Body of pancreas (tissue), 4 donors: ENCODE measurements around the gene ATP5IF1. TPM values are rescaled to one million over a fixed set of nuclear protein-coding genes. Genes with fewer than 3 reads are reported as not detected.
A peak's percentile ranks its signal among the peaks of the same experiment; 100 is the strongest.

Experiments
- ATAC-seq: fragments of 150-250 bp; one replicate; pipeline ENCODE4 v1.9.1; 2016
- DNase-seq, 4 donors: peaks; one replicate each; pipeline ENCODE4 v3.0.0-alpha.2; 2019
- H3K27ac ChIP-seq, 4 donors: fragments of 200-600 bp; sonication (generic); 1 replicate in 3 of 4; 2 replicates in 1 of 4; pipeline versions ENCODE4 v1.5.1 to v1.6.1; 2016 to 2019; ENCODE audit warnings: mild to moderate bottlenecking in 1 of 4, mixed read lengths in 1 of 4, moderate library complexity in 1 of 4
- H3K27me3 ChIP-seq, 2 donors: fragments of 200-600 bp; sonication (generic); one replicate each; pipeline ENCODE4 v1.6.0; 2016; ENCODE audit warnings: mild to moderate bottlenecking in 1 of 2
- H3K36me3 ChIP-seq, 2 donors: fragments of 200-600 bp; sonication (generic); replicated peaks in 1 of 2; 2 replicates each; pipeline ENCODE4 v1.5.1; 2016; ENCODE audit warnings: low read depth in 2 of 2; ENCODE audit not compliant: insufficient read depth in 1 of 2
- H3K4me1 ChIP-seq: fragments of 200-600 bp; sonication (generic); one replicate; pipeline ENCODE4 v1.6.0; 2016
- H3K4me3 ChIP-seq, 2 donors: fragments of 200-600 bp; sonication (generic); 1 replicate in 1 of 2; 2 replicates in 1 of 2; pipeline ENCODE4 v1.5.1; 2016 to 2019
- H3K9me3 ChIP-seq, 3 donors: fragments of 200-600 bp; sonication (generic); 1 replicate in 2 of 3; 2 replicates in 1 of 3; pipeline ENCODE4 v1.5.1; 2016
- POLR2A ChIP-seq, 3 donors: fragments of 450-650 bp; IDR thresholded peaks; one replicate each; pipeline ENCODE4 v1.6.1; 2016; ENCODE audit warnings: antibody characterized with exemption in 3 of 3, mild to moderate bottlenecking in 2 of 3
- WGBS, 2 donors: methylation state at CpG; one replicate each; pipeline ENCODE4 v1.1.5; 2017; 5-methylcytosine and 5-hydroxymethylcytosine counted together
- intact Hi-C: fragments of 100-400 bp; cut with DNase I; formaldehyde crosslinking; loops from one replicate; pipeline ENCODE4 v1.15.1; 2023
- total RNA-seq, 2 donors: library from RNA; depleted of rRNA; stranded (reverse); fragments of >200 nt; gene quantifications; one replicate each; pipeline ENCODE4 v1.1.0, GENCODE V29; 2016
- TF ChIP-seq, protein P1 (sequence below), 7 experiments: fragments of 450-650 bp in 4 of 7; fragments of 200-600 bp in 3 of 7; sonication (generic) in 3 of 7; IDR thresholded peaks; one replicate each; pipeline ENCODE4 v1.5.1; 2016 to 2019; ENCODE audit warnings: antibody characterized with exemption in 7 of 7

The ATP5IF1 gene
- total RNA-seq, 2 donors from 2014 or later: 62.0 to 93.4 TPM

DNA sequence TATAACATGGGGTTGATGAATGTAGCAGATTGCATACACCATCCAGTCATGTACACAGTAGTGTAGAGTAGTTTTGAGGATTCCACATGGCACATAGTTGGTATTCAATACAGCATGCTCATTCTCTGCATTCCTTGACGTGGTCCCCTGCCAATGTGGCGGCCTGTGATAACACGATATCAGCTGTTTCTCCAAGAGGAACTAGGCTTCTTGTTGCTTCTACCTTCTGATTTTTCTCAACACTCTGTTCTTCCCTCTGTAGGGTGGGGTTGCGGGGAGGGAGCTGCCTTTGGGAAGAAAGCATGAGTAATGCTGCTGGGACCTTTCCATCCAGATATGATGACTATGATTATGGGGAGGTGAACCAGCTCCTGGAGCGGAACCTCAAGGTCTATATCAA, 42.8 kb downstream of the ATP5IF1 start:
- Histone ChIP-seq H3K36me3 (peaks cover 7 to 24% of the 10 kb centered on the region in 2 donors), H3K4me3 (no peak overlapping the region), H3K9me3 (no peaks in the 10 kb centered on the region), H3K27me3 (no peaks in the 10 kb centered on the region), H3K27ac (no peak overlapping the region), H3K4me1 (no peaks in the 10 kb centered on the region)
- ATAC-seq: no peak
- WGBS, 2 donors: 85 to 90% methylated on average over 5 of the region's 5 CpGs
- TF ChIP-seq POLR2A (IDR thresholded peaks at IDR 0.05): no peak
- TF ChIP-seq, protein P1, sequence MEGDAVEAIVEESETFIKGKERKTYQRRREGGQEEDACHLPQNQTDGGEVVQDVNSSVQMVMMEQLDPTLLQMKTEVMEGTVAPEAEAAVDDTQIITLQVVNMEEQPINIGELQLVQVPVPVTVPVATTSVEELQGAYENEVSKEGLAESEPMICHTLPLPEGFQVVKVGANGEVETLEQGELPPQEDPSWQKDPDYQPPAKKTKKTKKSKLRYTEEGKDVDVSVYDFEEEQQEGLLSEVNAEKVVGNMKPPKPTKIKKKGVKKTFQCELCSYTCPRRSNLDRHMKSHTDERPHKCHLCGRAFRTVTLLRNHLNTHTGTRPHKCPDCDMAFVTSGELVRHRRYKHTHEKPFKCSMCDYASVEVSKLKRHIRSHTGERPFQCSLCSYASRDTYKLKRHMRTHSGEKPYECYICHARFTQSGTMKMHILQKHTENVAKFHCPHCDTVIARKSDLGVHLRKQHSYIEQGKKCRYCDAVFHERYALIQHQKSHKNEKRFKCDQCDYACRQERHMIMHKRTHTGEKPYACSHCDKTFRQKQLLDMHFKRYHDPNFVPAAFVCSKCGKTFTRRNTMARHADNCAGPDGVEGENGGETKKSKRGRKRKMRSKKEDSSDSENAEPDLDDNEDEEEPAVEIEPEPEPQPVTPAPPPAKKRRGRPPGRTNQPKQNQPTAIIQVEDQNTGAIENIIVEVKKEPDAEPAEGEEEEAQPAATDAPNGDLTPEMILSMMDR (IDR thresholded peaks at IDR 0.05): no peak
- DNase-seq: no peak
- intact Hi-C loops: no loop called here

DNA sequence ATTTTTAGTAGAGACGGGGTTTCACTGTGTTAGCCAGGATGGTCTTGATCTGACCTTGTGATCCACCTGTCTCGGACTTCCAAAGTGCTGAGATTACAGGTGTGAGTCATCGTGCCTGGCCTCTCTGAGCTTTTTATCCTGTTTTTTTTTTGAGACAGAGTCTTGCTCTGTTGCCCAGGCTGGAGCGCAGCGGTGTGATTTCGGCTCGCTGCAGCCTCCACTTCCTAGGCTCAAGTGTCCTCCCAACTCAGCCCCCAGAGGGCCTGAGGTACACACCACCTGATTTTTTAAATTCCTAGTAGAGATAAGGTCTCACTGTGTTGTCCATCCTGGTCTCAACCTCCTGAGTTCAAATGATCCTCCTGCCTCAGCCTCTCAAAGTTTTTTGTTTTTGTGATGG, 43.8 kb downstream of the ATP5IF1 start:
- TF ChIP-seq POLR2A (IDR thresholded peaks at IDR 0.05): no peak
- TF ChIP-seq, protein P1 (IDR thresholded peaks at IDR 0.05): no peak
- H3K27me3 ChIP-seq: no peaks in the 10 kb centered on the region
- no peaks in the 10 kb centered on the region for H3K4me1 ChIP-seq
- 91 to 97% methylated on average over 6 to 7 of the region's 7 CpGs for WGBS, 2 donors
- no peak overlapping the region for H3K27ac ChIP-seq
- no peak for ATAC-seq
- peaks cover 7 to 21% of the 10 kb centered on the region in 2 donors for H3K36me3 ChIP-seq
- H3K4me3 ChIP-seq: no peak overlapping the region
- H3K9me3 ChIP-seq: no peaks in the 10 kb centered on the region
- intact Hi-C loops: no loop called here
- no peak for DNase-seq

DNA sequence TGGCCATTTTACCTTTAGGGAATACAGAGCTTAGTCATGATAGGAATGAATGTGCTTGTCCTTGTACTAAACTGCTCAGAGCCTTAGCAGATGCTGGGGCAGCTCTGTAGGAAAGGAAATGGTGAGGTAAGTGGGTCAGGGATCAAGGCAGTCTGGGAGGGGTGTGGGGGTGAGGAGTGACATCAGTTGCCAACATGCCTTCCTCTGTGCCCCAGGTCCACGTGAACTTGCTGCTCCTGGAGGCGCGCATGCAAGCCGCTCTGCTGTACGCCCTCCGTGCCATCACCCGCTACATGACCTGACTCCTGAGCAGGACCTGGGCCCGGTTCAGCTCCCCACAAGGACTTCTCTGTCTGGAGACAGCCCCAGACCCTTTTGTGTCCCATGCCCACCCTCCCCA, 44.6 kb downstream of the ATP5IF1 start:
- H3K27me3 ChIP-seq: no peaks in the 10 kb centered on the region
- H3K4me3 ChIP-seq: no peak overlapping the region
- ATAC-seq (no peak), DNase-seq (no peak)
- peak overlapping the region in 1 of 4 donors; percentile 31 for H3K27ac ChIP-seq
- TF ChIP-seq, protein P1 (IDR thresholded peaks at IDR 0.05): no peak
- TF ChIP-seq POLR2A (IDR thresholded peaks at IDR 0.05): no peak
- intact Hi-C loops: no loop called here
- H3K36me3 ChIP-seq: peaks cover 7 to 18% of the 10 kb centered on the region in 2 donors
- H3K9me3 ChIP-seq: no peaks in the 10 kb centered on the region
- no peaks in the 10 kb centered on the region for H3K4me1 ChIP-seq
- WGBS, 2 donors: 93 to 97% methylated on average over 8 of the region's 8 CpGs

DNA sequence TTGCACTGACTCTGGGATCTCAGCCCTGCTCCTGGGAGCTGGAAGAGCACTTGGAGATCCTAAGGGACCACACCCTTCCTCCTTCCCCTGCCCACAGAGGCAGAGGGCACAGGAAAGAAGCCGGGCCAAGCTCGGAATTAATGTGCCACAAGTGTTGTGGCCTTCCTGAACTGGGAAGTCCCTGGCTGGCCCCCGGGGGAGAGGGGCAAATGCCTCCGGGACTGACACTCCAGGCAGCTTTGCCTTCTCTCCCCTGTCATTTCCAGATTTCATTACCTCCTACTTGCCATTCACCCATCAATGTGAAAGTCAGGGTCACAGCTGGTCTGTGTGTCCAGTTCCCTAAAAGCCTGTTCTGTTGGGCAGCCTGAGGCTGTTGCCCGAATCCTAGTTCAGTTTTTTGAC, 45.1 kb downstream of the ATP5IF1 start:
- H3K27ac ChIP-seq: peak overlapping the region in 1 of 4 donors; percentile 31
- no peaks in the 10 kb centered on the region for H3K27me3 ChIP-seq
- WGBS, 2 donors: 84 to 88% methylated on average over 1 to 5 of the region's 5 CpGs
- no peaks in the 10 kb centered on the region for H3K4me1 ChIP-seq
- DNase-seq (no peak), ATAC-seq (no peak)
- peaks cover 7 to 18% of the 10 kb centered on the region in 2 donors for H3K36me3 ChIP-seq
- TF ChIP-seq, protein P1 (IDR thresholded peaks at IDR 0.05): no peak
- no peak for TF ChIP-seq POLR2A (IDR thresholded peaks at IDR 0.05)
- H3K9me3 ChIP-seq: no peaks in the 10 kb centered on the region
- intact Hi-C loops: no loop called here
- no peak overlapping the region for H3K4me3 ChIP-seq

DNA sequence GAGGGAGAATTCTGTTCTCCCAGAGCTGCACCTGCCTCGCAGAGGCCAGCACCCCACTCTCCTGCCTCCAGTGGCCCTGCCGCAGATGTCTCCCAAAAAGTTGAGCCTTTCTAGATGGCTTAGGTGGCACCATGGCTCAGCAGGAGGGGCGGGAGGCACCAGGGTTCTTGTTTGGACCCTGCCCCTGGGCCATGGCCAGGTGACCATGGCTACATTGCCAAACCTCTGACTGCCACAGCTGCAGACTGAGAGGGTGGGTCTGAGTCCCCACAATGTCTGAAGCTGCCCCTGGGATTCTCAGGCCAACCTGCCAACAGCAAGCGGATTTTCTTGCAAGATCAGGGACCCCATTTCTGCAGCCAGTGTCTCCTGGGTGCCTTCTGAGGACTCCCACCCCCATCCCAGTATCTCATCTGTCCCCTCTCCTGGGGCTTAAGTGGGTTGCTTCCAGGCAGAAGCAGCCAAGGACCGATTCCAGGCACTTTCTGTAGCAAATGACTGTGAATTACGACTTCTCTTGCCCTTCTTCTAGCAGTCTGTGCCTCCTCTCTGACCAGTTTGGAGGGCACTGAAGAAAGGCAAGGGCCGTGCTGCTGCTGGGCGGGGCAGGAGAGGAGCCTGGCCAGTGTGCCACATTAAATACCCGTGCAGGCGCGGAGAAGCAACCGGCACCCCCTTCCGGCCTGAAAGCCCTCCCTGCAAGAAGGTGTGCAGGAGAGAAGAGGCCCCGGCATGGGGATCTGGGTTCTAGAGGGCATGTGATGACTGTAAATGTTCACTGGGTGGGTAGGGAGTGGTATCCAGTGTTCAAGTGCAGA, 45.9 kb downstream of the ATP5IF1 start:
- H3K36me3 ChIP-seq: peaks cover 7 to 18% of the 10 kb centered on the region in 2 donors
- DNase-seq: no peak

More for the DNA sequence above, 45.9 kb downstream of the ATP5IF1 start:
- Histone ChIP-seq H3K27ac (peak overlapping the region in 1 of 4 donors; percentile 16), H3K9me3 (no peaks in the 10 kb centered on the region), H3K4me1 (no peaks in the 10 kb centered on the region), H3K4me3 (no peak overlapping the region), H3K27me3 (no peaks in the 10 kb centered on the region)
- ATAC-seq: no peak
- intact Hi-C loops: no loop called here
- no peak for TF ChIP-seq POLR2A (IDR thresholded peaks at IDR 0.05)
- TF ChIP-seq, protein P1 (IDR thresholded peaks at IDR 0.05): no peak
- 87 to 89% methylated on average over 12 to 14 of the region's 14 CpGs for WGBS, 2 donors
